IPS-15b (cell line): ENCODE measurements around the gene PITRM1.
"Not testable (repeated sequence)": the region's sequence is repeated elsewhere in the genome, so short reads cannot be mapped to it uniquely, and the experiment has no call there.

Experiments used
- H3K27me3 ChIP-seq: one replicate; pipeline ENCODE4 v1.6.1; 2013; ENCODE audit warnings: low read length; ENCODE audit not compliant: control insufficient read depth, insufficient read depth
- H3K36me3 ChIP-seq: one replicate; pipeline ENCODE4 v1.6.1; 2013; ENCODE audit warnings: low read length; ENCODE audit not compliant: control insufficient read depth, insufficient read depth
- H3K4me1 ChIP-seq: one replicate; pipeline ENCODE4 v1.6.1; 2013; ENCODE audit warnings: mild to moderate bottlenecking, low read length; ENCODE audit not compliant: control insufficient read depth, insufficient read depth
- H3K4me3 ChIP-seq: one replicate; pipeline ENCODE4 v1.5.1; 2013; ENCODE audit warnings: low read depth, low read length
- H3K9ac ChIP-seq: one replicate; pipeline ENCODE4 v1.6.1; 2013; ENCODE audit warnings: low read depth, mild to moderate bottlenecking, low read length
- H3K9me3 ChIP-seq: one replicate; pipeline ENCODE4 v1.6.1; 2013; ENCODE audit warnings: mild to moderate bottlenecking, low read length; ENCODE audit not compliant: control insufficient read depth, insufficient read depth

Gene PITRM1

DNA sequence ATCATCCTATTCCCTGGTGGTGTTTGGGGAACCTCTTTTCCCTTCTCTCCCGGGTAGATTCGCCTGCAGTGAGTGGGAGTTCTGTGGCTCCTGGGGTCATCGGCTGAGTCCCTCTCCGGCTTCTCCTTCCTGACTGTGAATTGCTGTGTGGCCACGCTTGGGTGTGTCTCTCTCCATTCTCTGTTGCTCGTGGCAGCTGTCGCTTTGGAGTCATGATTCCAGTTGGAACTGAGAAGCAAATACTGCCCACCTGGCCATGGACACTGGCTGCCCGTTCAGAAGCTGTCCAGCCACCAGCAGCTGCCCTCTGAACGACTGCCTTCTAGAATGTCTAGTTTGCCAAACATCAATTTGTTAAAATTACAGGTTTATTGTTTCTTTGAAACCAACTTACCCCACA, 23.1 kb upstream of the PITRM1 start:
- no peaks in the 10 kb centered on the region for H3K4me1 ChIP-seq
- H3K9ac ChIP-seq: no peak overlapping the region
- peaks cover 3% of the 10 kb centered on the region for H3K27me3 ChIP-seq
- no peaks in the 10 kb centered on the region for H3K9me3 ChIP-seq
- no peak overlapping the region for H3K4me3 ChIP-seq
- H3K36me3 ChIP-seq: no peaks in the 10 kb centered on the region

DNA sequence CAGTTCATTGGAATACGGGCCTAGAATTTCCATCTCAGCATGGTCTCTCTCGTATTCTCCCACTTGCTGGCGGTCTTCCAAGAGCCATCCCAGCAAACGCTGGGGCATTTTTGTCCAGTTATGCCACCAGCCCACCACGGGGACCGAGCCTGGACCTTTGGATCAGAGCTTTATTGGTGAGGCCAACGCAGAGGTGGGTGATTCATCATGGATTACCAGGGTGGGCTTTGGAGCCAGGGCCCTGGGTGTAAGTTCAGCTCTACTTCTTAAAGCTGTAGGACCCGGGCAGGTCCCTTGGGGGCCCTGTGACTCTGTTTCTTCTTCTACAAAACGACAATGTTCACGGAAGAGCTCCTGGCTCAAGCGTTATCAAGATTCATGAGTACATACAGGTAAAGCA, 22.7 kb upstream of the PITRM1 start:
- Histone ChIP-seq H3K9me3 (no peaks in the 10 kb centered on the region), H3K27me3 (peaks cover 3% of the 10 kb centered on the region), H3K36me3 (no peaks in the 10 kb centered on the region), H3K4me1 (no peaks in the 10 kb centered on the region), H3K4me3 (no peak overlapping the region), H3K9ac (no peak overlapping the region)

DNA sequence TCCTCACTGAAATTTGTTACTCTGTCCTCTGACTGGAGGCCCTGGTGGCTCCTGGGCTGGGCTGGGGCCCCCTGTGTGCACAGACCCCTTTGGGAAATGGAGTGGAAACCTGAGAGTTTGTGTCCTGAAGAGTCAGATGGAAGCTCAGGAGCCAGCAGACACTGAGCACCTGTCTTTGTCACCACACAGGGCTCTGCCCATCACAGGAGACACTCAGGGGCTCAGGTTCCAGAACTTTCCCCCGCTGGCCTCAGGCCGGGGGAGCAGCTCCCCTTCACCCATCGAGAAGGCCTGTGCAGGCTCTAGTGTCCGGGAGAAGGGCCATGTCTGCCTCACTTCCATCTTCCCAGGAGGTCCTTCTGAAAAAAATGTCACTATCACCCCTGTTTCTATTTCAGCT, 22.3 kb upstream of the PITRM1 start:
- H3K9ac ChIP-seq: no peak overlapping the region
- H3K27me3 ChIP-seq: peaks cover 3% of the 10 kb centered on the region
- no peaks in the 10 kb centered on the region for H3K9me3 ChIP-seq
- H3K36me3 ChIP-seq: no peaks in the 10 kb centered on the region
- no peaks in the 10 kb centered on the region for H3K4me1 ChIP-seq
- H3K4me3 ChIP-seq: no peak overlapping the region

DNA sequence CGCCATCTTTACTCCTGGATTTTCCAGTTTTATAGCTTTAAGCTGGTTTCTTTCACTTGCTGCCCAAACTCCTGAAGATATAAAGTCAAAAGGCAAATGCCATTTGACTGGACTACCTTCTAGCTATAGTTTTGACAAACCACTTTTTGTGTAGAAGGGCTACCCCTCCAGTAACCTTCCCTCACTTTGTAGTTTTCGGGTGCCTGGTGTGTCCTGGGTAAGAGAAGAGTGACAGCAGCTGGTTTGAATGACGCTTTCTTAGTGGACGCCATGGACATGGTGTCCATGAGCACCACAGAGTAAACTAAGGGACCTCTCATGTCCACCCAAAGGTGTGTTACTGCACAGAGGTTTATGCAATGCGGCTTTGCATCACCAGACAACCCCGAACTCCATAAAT, 21.2 kb upstream of the PITRM1 start:
- Histone ChIP-seq H3K4me3 (no peak overlapping the region), H3K9me3 (no peaks in the 10 kb centered on the region), H3K36me3 (no peaks in the 10 kb centered on the region), H3K9ac (no peak overlapping the region), H3K27me3 (peaks cover 3% of the 10 kb centered on the region), H3K4me1 (no peaks in the 10 kb centered on the region)

DNA sequence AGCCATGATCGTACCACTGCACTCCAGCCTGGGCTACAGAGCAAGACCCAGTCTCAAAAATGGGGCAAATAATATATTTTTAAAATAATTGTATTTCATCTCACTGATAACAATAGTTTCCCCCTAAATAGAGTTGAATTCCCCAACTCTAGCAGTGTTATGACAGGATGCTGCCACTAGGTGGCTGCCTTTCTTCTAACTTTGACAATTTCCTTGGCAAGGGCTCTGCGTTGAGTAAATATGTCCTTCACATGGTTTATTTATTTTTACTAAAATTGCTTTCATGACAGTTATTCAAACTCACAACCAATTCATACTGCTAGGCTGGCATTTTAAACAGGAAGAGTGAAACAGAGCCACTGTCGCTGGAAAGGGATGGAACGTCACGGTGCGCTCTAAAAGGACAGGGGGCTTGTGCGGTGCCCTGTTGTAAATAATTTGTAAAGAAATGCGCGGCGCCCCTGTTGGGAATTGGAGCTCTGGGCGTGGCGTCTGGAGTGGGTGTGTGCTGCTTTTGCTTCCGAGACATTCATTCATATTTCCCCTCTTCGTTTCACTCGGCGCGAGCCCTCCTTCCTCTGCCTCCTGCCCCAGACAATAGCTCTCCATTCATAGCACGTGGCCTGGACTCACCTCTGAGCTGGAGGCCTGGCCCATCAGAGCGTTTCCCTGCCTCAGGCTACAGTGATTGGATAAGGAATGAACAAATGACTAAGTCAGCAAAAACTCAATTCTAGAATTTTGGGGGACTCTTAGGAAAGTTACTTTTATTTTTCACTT, 20.5 kb upstream of the PITRM1 start:
- Histone ChIP-seq H3K27me3 (peaks cover 1% of the 10 kb centered on the region), H3K4me3 (no peak overlapping the region), H3K9ac (no peak overlapping the region), H3K4me1 (no peaks in the 10 kb centered on the region), H3K36me3 (no peaks in the 10 kb centered on the region), H3K9me3 (no peaks in the 10 kb centered on the region)

DNA sequence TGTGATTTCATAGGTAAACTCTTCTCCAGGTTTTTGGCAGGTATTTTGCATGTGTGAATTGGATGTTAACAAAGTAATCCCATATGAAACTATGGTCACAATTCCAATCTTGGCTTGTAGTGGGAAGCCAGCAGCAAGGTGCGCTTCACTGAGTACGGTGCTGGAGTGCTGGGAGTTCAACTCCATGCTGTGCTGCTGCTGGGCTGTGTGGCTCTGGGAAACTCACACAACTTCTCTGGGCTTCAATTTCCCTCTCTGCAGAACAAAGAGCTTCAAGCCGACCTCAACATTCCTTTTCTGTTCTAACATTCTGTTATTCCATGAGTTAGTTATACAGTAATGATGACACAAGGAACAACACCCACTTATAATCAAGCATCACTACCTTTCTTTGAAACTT, 18.2 kb upstream of the PITRM1 start:
- Histone ChIP-seq H3K36me3 (no peaks in the 10 kb centered on the region), H3K27me3 (no peaks in the 10 kb centered on the region), H3K9ac (no peak overlapping the region), H3K4me1 (no peaks in the 10 kb centered on the region), H3K4me3 (no peak overlapping the region), H3K9me3 (no peaks in the 10 kb centered on the region)

DNA sequence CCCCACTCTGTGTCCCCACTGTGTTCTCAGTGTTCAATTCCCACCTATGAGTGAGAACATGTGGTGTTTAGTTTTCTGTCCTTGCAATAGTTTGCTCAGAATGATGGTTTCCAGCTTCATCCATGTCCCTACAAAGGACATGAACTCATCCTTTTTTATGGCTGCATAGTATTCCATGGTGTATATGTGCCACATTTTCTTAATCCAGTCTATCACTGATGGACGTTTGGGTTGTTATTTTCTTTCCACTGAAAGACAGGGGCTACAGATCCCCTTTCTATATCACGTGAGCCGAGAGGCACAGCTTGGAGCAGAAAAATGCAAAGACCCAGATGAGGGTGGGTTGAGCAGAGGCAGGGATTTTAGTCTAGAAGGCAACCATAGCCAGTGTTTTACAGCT, 14.6 kb upstream of the PITRM1 start:
- not testable (repeated sequence) for H3K9ac ChIP-seq, H3K4me1 ChIP-seq, H3K36me3 ChIP-seq, H3K4me3 ChIP-seq, H3K27me3 ChIP-seq, H3K9me3 ChIP-seq

DNA sequence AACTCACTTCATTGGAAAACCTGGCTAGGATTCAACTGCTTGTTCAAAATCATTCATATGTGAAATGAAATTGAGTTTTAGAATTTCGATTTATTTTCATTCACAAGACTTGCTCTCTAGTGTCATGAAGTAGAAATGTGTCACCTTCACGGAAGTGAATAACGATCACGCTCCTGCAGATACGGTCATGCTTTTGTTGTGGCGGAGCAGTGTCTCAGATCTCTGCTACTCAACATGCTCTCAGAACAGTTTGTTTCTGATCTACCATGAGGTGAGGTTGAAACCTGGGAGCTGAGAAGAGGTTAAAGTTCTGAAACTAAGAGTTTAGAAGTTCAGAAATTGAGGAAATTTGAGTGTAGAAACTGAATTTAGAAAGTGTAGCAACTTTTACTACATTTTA, 13.8 kb upstream of the PITRM1 start:
- no peaks in the 10 kb centered on the region for H3K27me3 ChIP-seq

DNA sequence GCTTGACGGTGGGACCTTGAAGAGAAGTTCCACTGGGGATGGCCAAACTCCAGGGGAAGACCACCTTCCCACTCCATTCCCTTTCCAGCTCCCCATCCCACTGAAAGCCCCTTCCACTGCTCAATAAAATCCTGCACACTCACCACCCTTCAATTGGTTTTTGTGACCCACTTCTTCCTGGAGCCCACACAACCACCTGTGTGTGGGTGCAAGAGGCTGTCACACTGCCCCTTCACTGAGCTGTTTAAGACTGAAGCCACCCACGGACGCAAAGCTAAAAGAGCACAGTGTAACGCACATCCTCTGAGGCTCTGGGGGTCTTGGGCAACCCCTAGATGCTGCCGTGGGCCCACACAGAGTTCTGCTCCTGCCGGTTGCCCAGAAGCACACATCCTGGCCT, 12.8 kb upstream of the PITRM1 start:
- H3K27me3 ChIP-seq: no peaks in the 10 kb centered on the region
- no peaks in the 10 kb centered on the region for H3K4me1 ChIP-seq
- H3K9me3 ChIP-seq: no peaks in the 10 kb centered on the region
- no peak overlapping the region for H3K4me3 ChIP-seq
- no peaks in the 10 kb centered on the region for H3K36me3 ChIP-seq
- H3K9ac ChIP-seq: no peak overlapping the region

More for the DNA sequence above, 13.8 kb upstream of the PITRM1 start:
- H3K9ac ChIP-seq: no peak overlapping the region
- no peak overlapping the region for H3K4me3 ChIP-seq
- H3K9me3 ChIP-seq: no peaks in the 10 kb centered on the region
- no peaks in the 10 kb centered on the region for H3K36me3 ChIP-seq
- no peaks in the 10 kb centered on the region for H3K4me1 ChIP-seq

DNA sequence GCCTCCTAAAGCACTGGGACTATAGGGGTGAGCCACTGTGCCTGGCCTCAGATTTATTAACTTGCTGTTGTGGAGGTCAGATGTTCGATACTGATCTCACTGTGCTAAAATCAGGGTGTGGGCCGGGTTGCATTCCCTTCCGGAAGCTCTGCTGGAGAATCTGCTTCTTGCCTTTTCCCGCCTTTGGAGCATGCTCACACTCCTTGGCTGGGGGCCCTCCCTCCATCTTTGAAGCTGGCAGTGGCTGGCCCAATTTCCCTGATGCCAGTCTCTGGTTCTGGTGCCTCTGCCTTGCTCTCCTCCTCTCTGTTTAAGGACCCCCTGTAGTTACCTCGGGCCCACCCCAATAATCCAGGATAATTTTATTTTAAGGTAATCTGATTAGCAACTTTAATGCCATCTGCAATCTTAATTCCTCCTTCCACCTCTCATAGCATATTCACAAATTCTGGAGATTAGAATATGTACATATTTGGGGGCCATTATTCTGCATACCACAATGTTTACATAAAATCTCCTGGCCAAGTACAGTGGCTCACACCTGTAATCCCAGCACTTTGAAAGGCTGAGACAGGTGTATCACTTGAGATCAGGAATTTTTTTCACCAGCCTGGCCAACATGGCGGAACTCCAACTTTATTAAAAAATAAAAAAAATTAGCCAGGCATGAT, 7.9 kb upstream of the PITRM1 start:
- Histone ChIP-seq H3K9me3 (no peaks in the 10 kb centered on the region), H3K4me3 (no peak overlapping the region), H3K36me3 (no peaks in the 10 kb centered on the region), H3K27me3 (no peaks in the 10 kb centered on the region), H3K9ac (no peak overlapping the region), H3K4me1 (no peaks in the 10 kb centered on the region)

DNA sequence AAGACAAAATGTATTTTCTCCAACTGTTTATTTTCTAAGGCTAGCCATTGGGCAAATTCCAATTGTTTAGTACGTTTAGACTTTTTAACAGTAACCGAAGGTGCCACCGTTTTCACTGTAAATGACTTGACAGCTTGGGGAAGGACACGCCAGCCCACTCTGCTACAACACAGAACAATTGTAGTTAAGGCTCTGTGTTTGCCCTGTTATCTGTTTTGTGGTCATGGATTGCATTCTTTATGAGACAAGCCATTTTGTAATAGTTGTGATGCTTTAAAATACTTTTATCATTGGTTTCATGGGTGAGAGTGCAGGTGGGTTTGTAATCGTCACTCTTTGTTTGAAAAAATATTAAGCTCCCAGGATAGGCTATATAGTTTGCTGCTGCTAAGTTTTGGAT, 6.6 kb upstream of the PITRM1 start:
- Histone ChIP-seq H3K36me3 (no peaks in the 10 kb centered on the region), H3K27me3 (no peaks in the 10 kb centered on the region), H3K4me1 (no peaks in the 10 kb centered on the region), H3K9me3 (no peaks in the 10 kb centered on the region), H3K4me3 (no peak overlapping the region), H3K9ac (no peak overlapping the region)

DNA sequence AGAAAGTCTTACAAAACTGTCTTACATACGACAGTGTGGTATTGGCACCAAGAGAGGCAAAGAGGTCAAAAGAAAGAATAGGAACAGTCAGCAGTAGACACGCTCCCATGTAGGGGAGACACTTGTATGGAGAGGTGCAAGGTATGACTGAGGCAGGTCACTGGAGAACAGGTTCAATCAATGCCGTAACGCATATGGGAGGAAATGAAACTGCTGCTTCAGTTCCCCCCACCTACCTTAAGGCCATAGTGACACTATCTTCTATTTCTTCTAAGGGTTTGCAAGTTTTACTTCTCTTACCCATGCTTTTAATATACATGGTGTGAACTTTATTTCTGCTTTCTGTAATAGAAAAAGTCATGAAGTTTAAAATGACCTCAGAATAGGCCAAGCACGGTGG, 5.5 kb upstream of the PITRM1 start:
- no peaks in the 10 kb centered on the region for H3K4me1 ChIP-seq
- H3K9ac ChIP-seq: no peak overlapping the region
- no peaks in the 10 kb centered on the region for H3K36me3 ChIP-seq
- no peak overlapping the region for H3K4me3 ChIP-seq
- H3K9me3 ChIP-seq: no peaks in the 10 kb centered on the region
- no peaks in the 10 kb centered on the region for H3K27me3 ChIP-seq
